ENCODE results near the gene NOVA2.
A peak's percentile ranks its signal among the peaks of the same experiment; 100 is the strongest.

Gene NOVA2

GRCh38 chr19:45955905-45956608 is 17.6 kb downstream of the NOVA2 start:
- peak; percentile 60 for ATAC-seq
- TF ChIP-seq TOX (CRISPR knock-in tag; IDR thresholded peaks at IDR 0.05; ENCODE audit: borderline replicate concordance), result no peak
- TF ChIP-seq TCF4 (CRISPR knock-in tag; IDR thresholded peaks at IDR 0.05; ENCODE audit: borderline replicate concordance), result no peak
- no peak for TF ChIP-seq ISL1 (CRISPR knock-in tag; IDR thresholded peaks at IDR 0.05)
- TF ChIP-seq GLIS3 (CRISPR knock-in tag; IDR thresholded peaks at IDR 0.05), result no peak
- TF ChIP-seq ZFP3 (CRISPR knock-in tag; IDR thresholded peaks at IDR 0.05), result no peak
- TF ChIP-seq BACH2 (CRISPR knock-in tag; IDR thresholded peaks at IDR 0.05; ENCODE audit: borderline replicate concordance), result no peak
- no peak for TF ChIP-seq ZNF8 (CRISPR knock-in tag; IDR thresholded peaks at IDR 0.05)
- no peak for TF ChIP-seq SNAI2 (CRISPR knock-in tag; IDR thresholded peaks at IDR 0.05)
- TF ChIP-seq ESRRG (CRISPR knock-in tag; IDR thresholded peaks at IDR 0.05), result no peak

GRCh38 chr19:45954156-45954555 is 19.5 kb downstream of the NOVA2 start:
- ATAC-seq, result peak; percentile 31; the same call in 1 of the 3 replicates
- no peak for TF ChIP-seq RARB (CRISPR knock-in tag; IDR thresholded peaks at IDR 0.05)
- TF ChIP-seq ARNTL (CRISPR knock-in tag; IDR thresholded peaks at IDR 0.05; ENCODE audit: borderline replicate concordance, low read depth), result no peak
- no peak for TF ChIP-seq CREB5 (CRISPR knock-in tag; IDR thresholded peaks at IDR 0.05; ENCODE audit: low read depth)
- TF ChIP-seq OSR1 (CRISPR knock-in tag; IDR thresholded peaks at IDR 0.05), result no peak
- TF ChIP-seq ISL1 (CRISPR knock-in tag; IDR thresholded peaks at IDR 0.05), result no peak
- TF ChIP-seq ZNF565 (CRISPR knock-in tag; conservative IDR thresholded peaks at IDR 0.05; ENCODE audit: low read depth), result no peak
- TF ChIP-seq ZFP30 (CRISPR knock-in tag; IDR thresholded peaks at IDR 0.05), result no peak
- TF ChIP-seq SNAI2 (CRISPR knock-in tag; IDR thresholded peaks at IDR 0.05), result no peak
- no peak for TF ChIP-seq TSHZ2 (CRISPR knock-in tag; IDR thresholded peaks at IDR 0.05)
- TF ChIP-seq ZNF8 (CRISPR knock-in tag; IDR thresholded peaks at IDR 0.05), result no peak
- TF ChIP-seq PATZ1 (CRISPR knock-in tag; IDR thresholded peaks at IDR 0.05; ENCODE audit: borderline replicate concordance), result no peak
- TF ChIP-seq ZC3H10 (CRISPR knock-in tag; IDR thresholded peaks at IDR 0.05), result no peak
- no peak for TF ChIP-seq ZFP3 (CRISPR knock-in tag; IDR thresholded peaks at IDR 0.05)
- no peak for TF ChIP-seq CSRNP3 (CRISPR knock-in tag; IDR thresholded peaks at IDR 0.05)
- no peak for TF ChIP-seq CSDC2 (CRISPR knock-in tag; IDR thresholded peaks at IDR 0.05)
- TF ChIP-seq BACH2 (CRISPR knock-in tag; IDR thresholded peaks at IDR 0.05; ENCODE audit: borderline replicate concordance), result no peak
- TF ChIP-seq PPARA (CRISPR knock-in tag; IDR thresholded peaks at IDR 0.05; ENCODE audit: borderline replicate concordance), result no peak

GRCh38 chr19:45953676-45954075 is 20.0 kb downstream of the NOVA2 start:
- TF ChIP-seq ZNF8 (CRISPR knock-in tag; IDR thresholded peaks at IDR 0.05), result no peak
- no peak for TF ChIP-seq ZFP30 (CRISPR knock-in tag; IDR thresholded peaks at IDR 0.05)
- no peak for TF ChIP-seq TCF4 (CRISPR knock-in tag; IDR thresholded peaks at IDR 0.05; ENCODE audit: borderline replicate concordance)
- no peak for TF ChIP-seq CSDC2 (CRISPR knock-in tag; IDR thresholded peaks at IDR 0.05)
- no peak for TF ChIP-seq RARB (CRISPR knock-in tag; IDR thresholded peaks at IDR 0.05)
- TF ChIP-seq OSR1 (CRISPR knock-in tag; IDR thresholded peaks at IDR 0.05), result no peak

More at GRCh38 chr19:45953676-45954075, 20.0 kb downstream of the NOVA2 start:
- ATAC-seq, result peak; percentile 18; the same call in 1 of the 3 replicates

All from SK-N-SH treated with all-trans-retinoic acid at 6 μM for 48 hours (cell line).